ENCODE data around the gene ZNF280B. TPM values are rescaled to one million over a fixed set of nuclear protein-coding genes. Genes with fewer than 3 reads are reported as not detected.
"Not testable (repeated sequence)": the region's sequence is repeated elsewhere in the genome, so short reads cannot be mapped to it uniquely, and the experiment has no call there.

Gene ZNF280B
- total RNA-seq, 2 donors from 2014 or later = 0.46 to 0.81 TPM

- intact Hi-C loops (cut with DNase I) = no loop called here
- DNase-seq (ENCODE audit: low spot score) = no peak
Measured at GRCh38 chr22:22446517-22446916, 62.0 kb downstream of the ZNF280B start.

GRCh38 chr22:22444007-22444589 lies 64.4 kb downstream of the ZNF280B start:
- intact Hi-C loops (cut with DNase I); DNase-seq (ENCODE audit: low spot score): not testable (repeated sequence)

- no peak for DNase-seq (ENCODE audit: low spot score)
- intact Hi-C loops (cut with DNase I) = no loop called here
Measured at GRCh38 chr22:22442928-22443709, 65.4 kb downstream of the ZNF280B start.

- intact Hi-C loops (cut with DNase I) = not testable (repeated sequence)
Measured at GRCh38 chr22:22441626-22442025, 66.9 kb downstream of the ZNF280B start.

GRCh38 chr22:22440188-22440587 lies 68.4 kb downstream of the ZNF280B start:
- intact Hi-C loops (cut with DNase I) = no loop called here
- DNase-seq (ENCODE audit: low spot score) = no peak

More at GRCh38 chr22:22441626-22442025, 66.9 kb downstream of the ZNF280B start:
- DNase-seq (ENCODE audit: low spot score) = not testable (repeated sequence)

Other genes with a start within 250 kb of the ZNF280B start
- gene ZNF280A, start 11.5 kb upstream of the ZNF280B start, total RNA-seq = not detected
- gene PRAME, start 50.5 kb upstream of the ZNF280B start, total RNA-seq = not detected
- not detected for gene GGTLC2, start 135.9 kb upstream of the ZNF280B start, total RNA-seq